HG03095 (cell line): ENCODE measurements around the gene BUB1B.

Source experiments
- ATAC-seq: cut with Tn5 transposase; IDR thresholded peaks from one replicate; pipeline ENCODE4 v1.9.1; 2021; ENCODE audit warnings: moderate library complexity; ENCODE audit not compliant: unreplicated experiment

BUB1B gene

DNA sequence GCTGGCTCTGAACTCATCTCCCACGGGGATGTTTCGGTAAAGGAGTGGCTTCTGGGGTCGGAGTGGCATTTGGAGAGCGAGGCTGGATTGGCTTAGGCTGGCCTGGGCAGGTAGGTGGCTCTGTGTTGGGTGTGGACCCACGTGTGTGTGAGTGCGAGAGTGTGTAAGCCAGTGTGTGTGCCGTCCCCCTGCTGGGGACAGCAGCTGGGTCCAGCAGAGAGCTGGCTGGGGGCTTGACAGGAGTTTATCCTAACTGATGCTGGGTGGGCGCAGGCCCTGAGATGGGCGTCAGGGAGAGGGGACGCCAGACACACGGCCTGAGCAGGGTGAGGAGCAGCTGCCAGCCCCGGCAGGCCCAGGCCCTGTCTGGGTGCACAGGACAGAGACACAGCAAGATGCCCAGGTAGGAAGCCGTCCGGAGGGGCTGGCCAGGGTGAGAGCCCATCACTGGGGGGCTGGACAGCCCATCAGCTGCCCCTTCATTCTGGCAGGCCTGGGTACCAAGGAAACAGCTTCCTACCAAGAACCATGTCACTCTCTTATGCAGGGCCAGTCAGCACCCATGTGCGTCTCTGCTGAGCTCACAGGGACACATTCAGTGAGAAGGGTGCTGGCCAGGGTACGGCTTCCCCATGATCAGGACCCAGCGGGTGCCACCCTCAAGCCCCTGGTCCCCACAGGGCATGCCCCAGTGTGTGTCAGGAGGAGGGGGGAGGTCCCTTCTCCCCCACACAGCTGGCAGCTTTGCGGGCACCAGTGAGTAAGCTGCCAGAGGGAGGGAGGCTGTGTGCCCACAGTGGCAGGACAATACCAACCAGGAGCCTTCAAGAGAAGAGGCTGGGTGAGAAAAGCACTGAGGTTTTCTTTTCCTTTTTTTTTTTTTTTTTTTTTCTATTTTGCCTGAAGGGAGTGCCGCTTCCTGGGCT lies 79.1 kb downstream of the BUB1B start:
- no peak for ATAC-seq

DNA sequence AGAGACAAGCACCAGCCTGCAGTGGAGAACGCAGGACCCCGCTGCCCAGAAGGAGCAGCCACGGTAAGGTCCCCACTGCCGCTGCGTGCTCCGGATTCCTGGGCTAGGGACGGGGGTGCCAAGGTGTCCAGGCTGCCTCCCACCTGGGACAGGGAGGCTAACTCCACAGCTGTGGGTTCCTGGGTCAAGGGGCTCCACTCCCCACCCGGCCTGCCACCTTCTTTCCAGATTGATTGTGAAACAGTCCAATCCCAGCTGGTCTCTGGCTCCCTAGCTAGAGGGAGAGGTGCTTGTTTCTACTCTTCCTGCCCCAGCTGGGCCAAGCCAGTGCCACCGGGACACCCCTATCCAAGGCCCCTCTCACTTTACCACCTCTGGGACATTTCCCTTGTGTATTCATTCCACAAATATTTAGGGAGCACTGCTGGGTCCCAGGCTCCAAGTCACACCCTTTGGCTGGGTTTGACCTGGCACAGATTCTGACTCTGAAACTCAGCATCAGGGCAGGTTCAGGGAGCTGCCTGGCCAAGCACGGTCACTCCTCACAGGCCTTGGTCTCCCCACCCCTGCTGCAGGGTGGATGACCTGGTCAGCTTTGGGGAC lies 79.9 kb downstream of the BUB1B start:
- no peak for ATAC-seq

- no peak for ATAC-seq
Observed at GRCh38 chr15:40241269-40242212, 80.7 kb downstream of the BUB1B start.

- no peak for ATAC-seq
Observed at GRCh38 chr15:40242213-40242599, 81.3 kb downstream of the BUB1B start.

DNA sequence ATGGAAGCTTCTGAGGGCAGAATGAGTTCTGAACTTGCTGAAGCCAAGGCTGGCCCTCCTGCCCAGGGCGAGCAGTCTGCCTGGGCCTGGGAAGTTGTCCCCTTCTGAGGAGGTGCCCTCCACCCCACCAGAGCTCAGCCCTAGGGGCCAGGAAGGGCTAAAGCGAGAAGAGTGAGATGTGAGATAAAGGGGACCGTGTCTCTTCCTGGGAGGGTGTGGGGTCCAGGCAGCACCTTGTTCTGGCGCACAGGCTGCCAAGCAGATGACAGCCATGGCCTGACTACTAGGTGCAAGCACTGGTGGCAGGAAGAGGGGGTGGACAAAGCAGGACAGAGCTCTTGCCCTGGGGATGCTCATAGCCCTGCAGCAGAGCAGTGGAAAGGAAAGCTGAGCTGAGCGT lies 81.7 kb downstream of the BUB1B start:
- ATAC-seq = no peak

DNA sequence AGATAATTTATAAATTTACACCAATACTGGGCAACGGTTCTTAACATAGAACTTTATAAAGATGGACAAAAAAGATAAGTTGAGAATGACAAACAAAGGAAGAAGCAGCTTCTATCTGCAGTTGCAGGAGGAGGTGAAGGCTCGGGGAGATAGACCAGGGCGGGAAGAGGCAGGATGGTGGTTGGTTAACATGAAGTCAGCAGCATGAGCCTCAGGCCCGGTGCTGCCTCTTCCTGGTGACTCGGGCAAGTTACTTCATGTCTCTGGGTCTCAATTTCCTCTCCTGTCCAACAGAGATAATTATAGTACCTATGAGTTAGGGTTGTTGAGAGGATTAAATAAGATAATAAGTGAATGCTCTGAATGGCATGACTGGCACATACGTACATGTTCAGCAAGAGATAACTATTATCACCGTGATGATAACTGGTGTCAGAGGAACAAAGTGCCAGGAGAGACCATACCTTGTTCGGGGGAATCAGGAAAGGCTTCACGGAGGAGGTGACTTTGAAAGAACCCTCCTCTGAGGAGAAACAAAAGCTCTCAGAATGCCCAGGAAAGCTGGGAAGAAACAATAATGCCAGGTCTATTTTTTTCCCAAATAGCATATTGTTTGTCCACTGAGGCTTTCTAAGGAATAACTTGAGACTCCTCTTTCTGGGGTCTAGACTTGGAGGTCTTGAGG lies 82.4 kb downstream of the BUB1B start:
- ATAC-seq = no peak

DNA sequence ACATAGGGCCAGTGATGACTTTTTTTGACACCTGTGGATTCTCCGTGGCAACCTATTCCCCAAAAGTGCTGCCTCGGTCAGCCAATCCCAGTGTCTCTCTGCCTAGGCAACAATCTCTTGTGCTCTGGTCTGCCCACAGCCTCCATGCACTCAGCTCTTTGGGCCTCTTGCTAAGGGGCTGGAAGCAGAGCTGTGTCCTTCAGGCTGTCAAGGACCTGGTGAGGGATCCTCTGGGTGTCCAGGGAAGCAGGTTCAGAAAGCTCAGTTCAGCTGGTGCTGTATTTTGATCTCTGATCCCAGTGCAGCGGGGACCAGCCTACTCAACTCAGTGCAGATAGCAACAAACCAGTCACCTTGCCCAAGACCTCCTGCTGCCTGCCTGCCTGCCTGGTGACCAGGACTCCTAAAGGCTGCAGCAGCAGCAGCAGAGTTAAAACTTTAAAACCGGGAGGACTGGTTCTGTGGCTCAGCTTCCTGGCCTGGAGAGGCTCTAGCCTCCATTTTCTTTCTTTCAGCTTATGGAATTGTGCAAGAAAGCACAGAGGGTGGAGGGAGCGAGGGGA lies 84.2 kb downstream of the BUB1B start:
- ATAC-seq = no peak

DNA sequence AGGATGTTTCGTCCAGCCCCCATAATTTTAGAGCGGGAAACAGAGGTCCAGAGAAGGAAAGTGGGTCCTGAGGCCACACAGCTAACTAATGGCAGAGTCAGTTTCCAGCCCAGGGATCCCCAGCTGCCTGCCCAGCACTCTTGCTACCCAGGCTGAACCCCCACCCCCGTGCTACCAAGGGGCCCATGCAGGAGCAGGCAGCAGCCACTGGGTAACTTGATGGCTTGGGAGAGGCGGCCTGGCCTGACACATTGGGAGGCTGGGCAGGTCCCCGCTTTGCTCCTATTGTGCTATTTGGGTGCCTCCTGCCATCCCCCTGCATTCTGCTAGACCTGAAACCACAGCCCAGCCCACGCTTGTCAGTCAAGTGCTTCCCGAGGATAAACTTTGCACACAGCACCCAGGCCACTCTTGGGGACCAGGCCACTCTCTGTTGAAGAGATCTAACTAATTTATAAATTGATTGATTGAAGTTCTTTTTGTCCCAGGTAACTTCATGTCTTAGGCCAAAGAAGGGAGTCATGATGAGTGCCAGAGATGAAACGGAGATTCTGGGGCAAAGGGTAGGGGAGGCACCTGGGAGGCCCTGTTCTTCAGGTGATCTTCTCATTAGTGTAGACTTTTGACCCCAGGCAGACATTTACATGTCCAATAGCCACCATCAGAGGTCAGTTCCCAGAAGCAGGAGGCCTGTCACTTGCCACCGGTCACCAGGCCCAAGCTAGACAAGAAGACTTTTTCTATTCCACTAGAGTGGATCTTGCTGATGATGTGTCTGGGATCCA lies 85.0 kb downstream of the BUB1B start:
- no peak for ATAC-seq

- ATAC-seq = no peak
Observed at GRCh38 chr15:40246496-40247280, 85.8 kb downstream of the BUB1B start.

DNA sequence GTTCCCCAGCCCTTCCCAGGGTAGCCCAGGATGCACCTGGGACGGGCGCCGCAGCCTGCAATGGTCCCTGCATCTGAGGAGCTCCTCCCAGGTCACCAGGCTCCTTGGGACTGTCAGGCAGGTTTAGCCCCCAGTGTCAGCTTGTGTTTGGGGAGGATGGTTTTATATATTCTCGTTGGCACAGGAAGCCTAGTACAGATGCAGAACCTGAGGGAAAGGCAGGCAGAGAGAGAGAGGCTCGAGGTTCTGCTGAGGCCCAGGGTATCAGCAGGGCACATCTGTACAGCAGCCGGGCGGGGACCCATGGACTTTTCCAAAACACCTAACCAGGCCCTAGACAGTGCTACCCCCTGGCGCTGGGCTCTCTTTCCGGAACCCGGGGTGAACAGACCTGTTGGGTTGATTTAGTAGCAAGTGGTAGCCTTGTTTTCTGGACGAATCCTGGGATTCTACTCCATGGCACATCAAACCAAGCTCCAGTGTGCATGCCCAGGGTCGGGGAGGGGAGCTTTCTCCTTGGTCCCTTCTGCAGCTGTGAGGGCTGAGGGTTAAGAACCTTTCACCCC lies 86.6 kb downstream of the BUB1B start:
- no peak for ATAC-seq

DNA sequence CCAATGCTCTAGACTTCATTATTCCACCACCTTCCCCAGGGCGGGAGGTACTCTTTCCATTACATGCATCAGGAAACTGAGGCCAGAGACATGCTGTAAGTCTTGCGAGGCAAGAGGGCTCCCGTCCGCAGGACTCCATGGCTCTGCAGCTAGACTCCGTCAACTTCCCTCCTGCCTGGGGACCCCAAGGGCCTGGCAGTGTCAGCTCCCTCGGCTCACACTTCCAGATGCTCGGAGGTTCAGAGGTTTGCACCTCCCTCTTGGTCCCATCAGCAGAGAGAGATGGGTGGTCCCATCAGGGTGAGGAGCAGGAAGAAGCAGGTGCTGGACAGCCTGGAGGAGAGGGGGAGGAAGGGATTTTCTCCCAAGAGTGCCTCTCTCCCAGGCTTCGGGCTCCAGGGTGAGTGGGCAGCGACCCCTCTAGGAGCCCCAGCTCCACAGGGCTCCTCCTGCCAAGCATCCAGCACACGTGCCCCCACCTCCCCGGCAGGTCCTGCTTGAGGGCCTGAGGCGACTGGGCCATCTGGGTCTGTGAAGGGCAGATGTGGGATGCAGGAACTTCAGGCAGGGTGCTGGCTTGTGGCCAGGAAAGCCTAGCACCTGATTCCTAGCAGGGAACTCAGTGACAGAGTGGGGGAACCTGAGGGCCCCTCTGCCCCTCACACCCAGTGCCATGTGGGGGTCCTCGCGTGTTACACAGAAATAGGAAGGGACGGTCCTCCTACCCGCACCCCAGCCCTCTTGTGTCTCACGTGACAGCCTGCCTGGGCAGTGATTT lies 87.3 kb downstream of the BUB1B start:
- ATAC-seq = no peak

DNA sequence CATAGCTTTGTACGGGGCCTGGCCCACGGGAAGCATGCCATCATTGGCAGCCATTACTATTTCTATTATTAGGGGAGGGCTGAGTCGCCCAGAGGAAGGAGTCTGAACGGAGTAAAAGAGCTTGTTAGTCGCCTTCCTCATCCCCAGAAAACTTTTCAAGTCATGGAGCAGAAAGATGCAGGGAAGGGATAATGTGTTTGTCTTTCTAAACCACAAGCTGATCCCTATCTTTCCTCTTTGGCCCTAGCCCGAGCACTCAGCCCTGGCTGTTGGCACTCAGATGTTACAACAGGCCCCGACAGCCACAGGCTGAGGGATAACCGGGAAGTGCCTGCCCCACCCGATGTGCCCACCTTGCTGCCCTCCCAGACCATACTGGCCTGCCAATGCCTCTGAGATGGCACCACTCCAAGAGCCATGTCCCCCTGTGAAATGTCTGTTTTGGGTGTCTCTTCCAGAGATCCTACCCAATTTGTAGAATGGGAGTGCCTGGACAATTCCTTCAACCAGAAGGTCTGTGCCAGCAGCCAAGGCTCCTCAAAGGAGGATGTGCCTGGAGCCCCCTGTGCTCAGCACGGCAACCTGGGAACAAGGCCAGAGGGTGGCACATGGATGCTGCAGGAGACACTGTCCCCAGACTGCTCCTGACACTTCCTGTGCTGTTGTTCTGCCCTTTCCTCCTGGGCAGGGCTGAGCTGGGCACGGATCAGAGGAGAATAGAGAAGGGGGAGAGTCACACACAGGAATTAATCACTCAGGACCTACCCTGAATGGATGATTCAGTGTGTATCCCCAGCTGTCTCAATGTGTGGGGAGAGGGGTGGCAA lies 88.8 kb downstream of the BUB1B start:
- no peak for ATAC-seq

DNA sequence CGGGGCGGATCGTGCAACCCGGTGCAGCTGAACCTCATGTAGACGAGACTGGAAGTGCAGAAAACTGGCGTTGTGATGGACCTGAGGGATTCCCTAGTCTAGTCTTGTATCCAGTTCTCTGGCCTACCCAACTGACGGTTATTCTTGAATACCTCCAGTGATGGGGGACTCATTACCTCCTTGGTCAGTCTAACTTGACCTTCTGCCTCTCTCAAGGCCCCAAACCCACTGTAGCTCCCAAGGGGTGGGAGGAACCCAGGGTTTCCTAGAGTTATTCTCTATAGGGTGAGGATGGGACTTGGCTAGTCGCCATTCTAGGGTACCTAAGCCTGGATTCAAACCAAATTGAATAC lies 89.4 kb downstream of the BUB1B start:
- ATAC-seq = no peak

DNA sequence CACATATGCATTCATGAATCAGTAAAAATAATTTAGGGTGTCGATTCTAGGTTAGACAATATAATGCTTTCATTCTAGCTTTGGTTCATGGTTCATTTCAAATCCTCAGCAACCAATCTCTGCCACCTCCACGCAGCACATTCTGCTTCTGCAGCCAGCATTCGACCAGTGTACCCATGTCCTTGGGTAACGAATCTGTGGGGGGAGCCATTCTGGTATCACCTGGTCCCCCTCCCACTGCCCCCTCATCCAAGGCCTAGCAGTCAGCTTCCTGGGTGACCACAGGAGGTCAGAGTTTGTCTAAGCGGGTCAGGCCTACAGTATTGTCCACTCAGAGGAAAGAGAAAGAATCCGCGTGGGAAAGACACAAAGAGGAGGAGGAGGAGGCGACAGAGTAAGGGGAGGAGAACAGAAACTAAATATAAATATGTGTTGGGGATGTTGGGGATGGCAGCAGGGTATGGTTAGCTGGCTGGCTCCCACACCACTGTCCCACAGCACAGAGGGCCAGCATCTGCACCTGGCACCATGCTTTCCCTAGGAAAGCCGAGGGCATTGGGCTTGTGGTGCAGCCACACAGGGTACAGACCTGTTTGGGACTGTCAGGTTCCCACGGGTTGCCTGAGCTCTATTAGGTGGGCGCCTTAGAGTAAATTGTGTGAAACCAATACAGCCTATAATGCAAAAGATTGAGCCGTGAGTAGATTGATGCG lies 90.1 kb downstream of the BUB1B start:
- no peak for ATAC-seq

DNA sequence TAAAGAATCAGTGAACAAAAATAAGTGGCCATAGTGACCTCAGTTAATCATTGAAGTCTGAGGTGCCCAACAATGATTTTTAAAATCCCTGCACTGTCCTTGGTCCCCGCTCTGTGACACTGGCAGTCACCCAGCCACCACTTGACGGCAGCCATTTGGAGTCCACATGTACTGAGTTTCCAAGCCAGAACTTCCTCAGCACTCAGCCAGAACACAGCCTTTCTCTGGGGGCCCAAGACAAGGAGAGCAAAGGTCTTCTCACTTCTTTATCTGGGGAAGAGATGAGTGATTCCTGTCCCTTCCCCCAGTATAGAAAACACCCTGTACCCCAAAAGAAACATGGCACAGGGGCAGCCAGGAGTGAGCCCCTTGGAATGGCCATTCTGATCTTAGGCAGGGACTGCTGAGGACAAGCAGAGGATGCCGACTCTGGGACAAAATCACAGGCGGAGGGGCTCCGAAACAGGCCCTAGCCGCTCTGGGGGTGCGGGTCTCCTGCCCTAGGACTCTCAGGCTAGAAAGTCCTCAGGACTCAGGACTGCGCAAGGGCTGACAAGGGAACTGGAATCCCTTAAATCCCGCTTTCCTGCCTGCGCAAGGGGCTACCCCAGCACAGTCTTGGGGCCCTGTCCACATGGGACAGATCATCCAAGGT lies 90.7 kb downstream of the BUB1B start:
- ATAC-seq = no peak

- ATAC-seq = no peak
Observed at GRCh38 chr15:40252141-40252437, 91.2 kb downstream of the BUB1B start.
